HCT116 (cell line): Measurements from ENCODE around the gene TTC23.

Experiments used
- EZH2 ChIP-seq: fragments of 200-600 bp; sonication (generic); IDR thresholded peaks from 2 replicates; pipeline ENCODE4 v1.6.1; 2017; ENCODE audit warnings: antibody characterized with exemption, mixed run types
- POLR2A ChIP-seq: IDR thresholded peaks from 2 replicates; pipeline ENCODE4 v1.7.0; 2011; ENCODE audit warnings: borderline replicate concordance; ENCODE audit not compliant: insufficient read depth, insufficient read length; ENCODE audit errors: extremely low read depth
- POLR2AphosphoS5 ChIP-seq: IDR thresholded peaks from 2 replicates; pipeline ENCODE4 v1.6.1; 2011; ENCODE audit warnings: mild to moderate bottlenecking, low read depth, low read length, moderate library complexity
- SIN3A ChIP-seq: IDR thresholded peaks from 2 replicates; pipeline ENCODE4 v1.6.1; 2012; ENCODE audit warnings: low read depth
- YY1 ChIP-seq: IDR thresholded peaks from 2 replicates; pipeline ENCODE4 v1.6.1; 2011; ENCODE audit warnings: low read length, low read depth, moderate library complexity, mild to moderate bottlenecking; ENCODE audit not compliant: insufficient replicate concordance; ENCODE audit errors: extremely low read depth
- ZBTB33 ChIP-seq: IDR thresholded peaks from 2 replicates; pipeline ENCODE4 v1.6.1; 2011; ENCODE audit warnings: mild to moderate bottlenecking, low read length, moderate library complexity; ENCODE audit not compliant: insufficient replicate concordance; ENCODE audit errors: extremely low read depth
- TF ChIP-seq, protein P1 (sequence below), 3 experiments: fragments of 200-600 bp in 1 of 3; sonication (generic) in 1 of 3; IDR thresholded peaks in 2 of 3; conservative IDR thresholded peaks in 1 of 3; 2 replicates each; pipeline ENCODE4 v1.5.1; 2012 to 2017; ENCODE audit warnings: low read depth in 2 of 3, low read length in 2 of 3, antibody characterized with exemption in 1 of 3, borderline replicate concordance in 1 of 3, control low read depth in 1 of 3, mild to moderate bottlenecking in 1 of 3, mixed read lengths in 1 of 3, mixed run types in 1 of 3, moderate library complexity in 1 of 3; ENCODE audit not compliant: insufficient read depth in 1 of 3

GRCh38 chr15:99275061-99275460 lies 25.7 kb upstream of the TTC23 start:
- TF ChIP-seq EZH2: no peak
- TF ChIP-seq, protein P1, sequence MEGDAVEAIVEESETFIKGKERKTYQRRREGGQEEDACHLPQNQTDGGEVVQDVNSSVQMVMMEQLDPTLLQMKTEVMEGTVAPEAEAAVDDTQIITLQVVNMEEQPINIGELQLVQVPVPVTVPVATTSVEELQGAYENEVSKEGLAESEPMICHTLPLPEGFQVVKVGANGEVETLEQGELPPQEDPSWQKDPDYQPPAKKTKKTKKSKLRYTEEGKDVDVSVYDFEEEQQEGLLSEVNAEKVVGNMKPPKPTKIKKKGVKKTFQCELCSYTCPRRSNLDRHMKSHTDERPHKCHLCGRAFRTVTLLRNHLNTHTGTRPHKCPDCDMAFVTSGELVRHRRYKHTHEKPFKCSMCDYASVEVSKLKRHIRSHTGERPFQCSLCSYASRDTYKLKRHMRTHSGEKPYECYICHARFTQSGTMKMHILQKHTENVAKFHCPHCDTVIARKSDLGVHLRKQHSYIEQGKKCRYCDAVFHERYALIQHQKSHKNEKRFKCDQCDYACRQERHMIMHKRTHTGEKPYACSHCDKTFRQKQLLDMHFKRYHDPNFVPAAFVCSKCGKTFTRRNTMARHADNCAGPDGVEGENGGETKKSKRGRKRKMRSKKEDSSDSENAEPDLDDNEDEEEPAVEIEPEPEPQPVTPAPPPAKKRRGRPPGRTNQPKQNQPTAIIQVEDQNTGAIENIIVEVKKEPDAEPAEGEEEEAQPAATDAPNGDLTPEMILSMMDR (IDR thresholded peaks at IDR 0.05 in 2 of 3, conservative IDR thresholded peaks at IDR 0.05 in 1 of 3; ENCODE audit: borderline replicate concordance in 1 of 3, insufficient read depth in 1 of 3, low read depth in 2 of 3, low read length in 2 of 3): no peak
- TF ChIP-seq POLR2AphosphoS5: no peak
- TF ChIP-seq POLR2A: no peak
- TF ChIP-seq YY1: no peak
- no peak for TF ChIP-seq SIN3A
- TF ChIP-seq ZBTB33: no peak
